Uterus (tissue), 2 donors: ENCODE measurements around the gene PEX6.

Experiments
- POLR2A ChIP-seq, 2 donors: fragments of 450-650 bp; IDR thresholded peaks; one replicate each; pipeline ENCODE4 v1.6.1; 2016; ENCODE audit warnings: antibody characterized with exemption in 2 of 2, mild to moderate bottlenecking in 1 of 2, moderate library complexity in 1 of 2
- TF ChIP-seq, protein P1 (sequence below), 4 experiments: fragments of 200-600 bp in 2 of 4; fragments of 450-650 bp in 2 of 4; sonication (generic) in 2 of 4; IDR thresholded peaks; one replicate each; pipeline ENCODE4 v1.5.1; 2016 to 2019; ENCODE audit warnings: antibody characterized with exemption in 4 of 4, mild to moderate bottlenecking in 2 of 4, moderate library complexity in 1 of 4

DNA sequence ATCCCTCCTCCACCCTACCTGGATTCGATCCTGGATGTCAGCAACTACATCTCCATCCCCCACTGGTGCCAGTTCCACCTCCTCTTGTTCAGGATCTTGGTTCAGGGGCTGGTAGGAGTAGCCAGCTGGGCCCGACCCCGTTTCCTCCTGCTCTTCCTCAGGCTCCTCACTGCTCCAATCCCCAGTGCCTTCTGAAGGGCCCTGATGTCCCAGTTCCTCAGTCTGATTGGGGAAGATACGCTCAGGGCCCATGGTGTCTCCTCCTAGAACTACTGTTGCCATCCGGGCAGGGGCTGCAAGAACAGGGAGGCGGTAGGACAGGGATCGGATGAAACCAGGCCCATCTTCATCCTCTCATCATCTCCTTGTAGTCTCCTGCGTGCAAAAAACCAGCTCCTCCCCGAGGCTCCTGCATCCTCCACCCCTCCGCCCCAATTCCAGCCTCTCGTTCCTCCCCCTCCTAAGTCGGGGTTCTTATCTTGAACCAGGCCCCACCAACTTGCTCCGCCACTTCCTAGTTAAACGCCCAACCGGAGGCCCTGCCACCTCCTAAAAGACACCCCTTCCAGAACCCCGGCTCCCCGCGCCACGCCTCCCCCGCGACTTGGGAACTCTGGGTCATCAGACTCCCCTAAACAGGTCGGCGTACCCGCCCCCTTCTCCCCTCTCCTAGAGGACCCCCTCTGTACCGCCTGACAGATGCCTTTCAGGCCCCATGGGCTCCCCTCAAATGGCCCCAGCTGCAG is 34.3 kb upstream of the PEX6 start:
- TF ChIP-seq, protein P1, sequence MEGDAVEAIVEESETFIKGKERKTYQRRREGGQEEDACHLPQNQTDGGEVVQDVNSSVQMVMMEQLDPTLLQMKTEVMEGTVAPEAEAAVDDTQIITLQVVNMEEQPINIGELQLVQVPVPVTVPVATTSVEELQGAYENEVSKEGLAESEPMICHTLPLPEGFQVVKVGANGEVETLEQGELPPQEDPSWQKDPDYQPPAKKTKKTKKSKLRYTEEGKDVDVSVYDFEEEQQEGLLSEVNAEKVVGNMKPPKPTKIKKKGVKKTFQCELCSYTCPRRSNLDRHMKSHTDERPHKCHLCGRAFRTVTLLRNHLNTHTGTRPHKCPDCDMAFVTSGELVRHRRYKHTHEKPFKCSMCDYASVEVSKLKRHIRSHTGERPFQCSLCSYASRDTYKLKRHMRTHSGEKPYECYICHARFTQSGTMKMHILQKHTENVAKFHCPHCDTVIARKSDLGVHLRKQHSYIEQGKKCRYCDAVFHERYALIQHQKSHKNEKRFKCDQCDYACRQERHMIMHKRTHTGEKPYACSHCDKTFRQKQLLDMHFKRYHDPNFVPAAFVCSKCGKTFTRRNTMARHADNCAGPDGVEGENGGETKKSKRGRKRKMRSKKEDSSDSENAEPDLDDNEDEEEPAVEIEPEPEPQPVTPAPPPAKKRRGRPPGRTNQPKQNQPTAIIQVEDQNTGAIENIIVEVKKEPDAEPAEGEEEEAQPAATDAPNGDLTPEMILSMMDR (IDR thresholded peaks at IDR 0.05) = no peak
- TF ChIP-seq POLR2A (IDR thresholded peaks at IDR 0.05) = no peak
